ENCODE data around the gene USH2A. TPM values are rescaled to one million over a fixed set of nuclear protein-coding genes. Genes with fewer than 3 reads are reported as not detected.

USH2A gene
- polyA plus RNA-seq, 1 of the 3 experiments (the other 2 are of a cell fraction): under 0.01 TPM

DNA sequence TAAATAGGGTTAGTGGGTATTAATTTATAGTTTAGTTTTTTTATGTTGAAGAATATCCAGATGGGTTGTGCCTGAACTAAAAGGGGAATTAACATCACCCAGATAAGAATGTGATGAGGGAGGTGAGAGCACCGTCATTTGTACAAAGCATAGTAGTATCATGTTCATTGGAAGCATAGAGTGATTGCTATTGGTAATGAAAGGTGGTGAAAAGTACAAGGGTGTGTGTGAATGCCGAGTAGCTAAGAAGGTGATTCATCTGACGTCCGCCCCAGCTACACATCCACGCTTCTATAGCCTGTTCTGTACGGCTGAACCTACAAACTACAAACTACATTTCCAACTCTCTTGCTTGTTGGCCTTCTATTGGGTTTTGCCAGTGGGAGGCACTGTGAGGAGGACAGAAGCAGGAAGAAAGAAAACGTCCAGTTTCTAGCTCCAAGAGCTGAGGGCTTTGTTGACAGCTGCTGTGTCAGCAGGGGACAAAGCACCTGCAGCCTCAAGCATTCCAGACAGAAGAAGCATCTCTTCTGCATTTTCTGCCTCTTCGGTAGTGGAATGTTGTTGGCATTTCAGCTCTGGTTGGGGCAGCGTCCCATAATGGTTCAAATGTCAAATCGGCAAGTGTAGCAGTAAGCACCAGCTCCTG, 451.3 kb downstream of the USH2A start:
- H3K36me3 ChIP-seq (replicated peaks in 1 of 2; ENCODE audit: control insufficient read depth in 1 of 2, insufficient read depth in 2 of 2, low read length in 1 of 2): no peaks in the 10 kb centered on the region
- ChIA-PET POLR2A (no interaction called here), CTCF (interaction anchor here (1.3 kb wide), 1 partner anchor 778 kb away, joined by 3 read pairs; no protein-coding TSS in a partner anchor)
- no peak overlapping the region for H3K27ac ChIP-seq (ENCODE audit: low read depth in 2 of 2, low read length in 1 of 2)
- no peaks in the 10 kb centered on the region for H3K79me2 ChIP-seq (ENCODE audit: insufficient read depth)
- H3F3A ChIP-seq (replicated peaks; ENCODE audit: insufficient read depth): no peaks in the 10 kb centered on the region
- no peak overlapping the region for H3K4me3 ChIP-seq (ENCODE audit: low read depth in 2 of 2, low read length in 1 of 2)
- H3K9me3 ChIP-seq: no peaks in the 10 kb centered on the region
- no peaks in the 10 kb centered on the region for H3K9me2 ChIP-seq
- no peak for TF ChIP-seq MXI1 (IDR thresholded peaks at IDR 0.05; ENCODE audit: low read depth, low read length)
- TF ChIP-seq USF2 (IDR thresholded peaks at IDR 0.05; ENCODE audit: borderline replicate concordance, low read depth, low read length): no peak
- no peak for TF ChIP-seq TAF1 (IDR thresholded peaks at IDR 0.05; ENCODE audit: borderline replicate concordance, low read depth, low read length)
- no peak for TF ChIP-seq NRF1 (IDR thresholded peaks at IDR 0.05; ENCODE audit: low read depth, low read length)
- TF ChIP-seq, protein P1, sequence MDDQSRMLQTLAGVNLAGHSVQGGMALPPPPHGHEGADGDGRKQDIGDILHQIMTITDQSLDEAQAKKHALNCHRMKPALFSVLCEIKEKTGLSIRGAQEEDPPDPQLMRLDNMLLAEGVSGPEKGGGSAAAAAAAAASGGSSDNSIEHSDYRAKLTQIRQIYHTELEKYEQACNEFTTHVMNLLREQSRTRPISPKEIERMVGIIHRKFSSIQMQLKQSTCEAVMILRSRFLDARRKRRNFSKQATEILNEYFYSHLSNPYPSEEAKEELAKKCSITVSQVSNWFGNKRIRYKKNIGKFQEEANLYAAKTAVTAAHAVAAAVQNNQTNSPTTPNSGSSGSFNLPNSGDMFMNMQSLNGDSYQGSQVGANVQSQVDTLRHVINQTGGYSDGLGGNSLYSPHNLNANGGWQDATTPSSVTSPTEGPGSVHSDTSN (IDR thresholded peaks at IDR 0.05): no peak
- no peak for TF ChIP-seq IRF3 (IDR thresholded peaks at IDR 0.05; ENCODE audit: low read depth, low read length)
- TF ChIP-seq SMC3 (IDR thresholded peaks at IDR 0.05; ENCODE audit: low read depth, low read length): no peak
- no peak for TF ChIP-seq EP300 (IDR thresholded peaks at IDR 0.05; ENCODE audit: borderline replicate concordance in 1 of 2, low read depth in 1 of 2, low read length in 1 of 2)
- no peak for TF ChIP-seq CHD2 (IDR thresholded peaks at IDR 0.05; ENCODE audit: low read length, partially characterized antibody)
- TF ChIP-seq POLR2AphosphoS5 (IDR thresholded peaks at IDR 0.05; ENCODE audit: low read depth, low read length): no peak
- no peak for TF ChIP-seq CTCF (IDR thresholded peaks at IDR 0.05)
- no peak for TF ChIP-seq ZBTB33 (IDR thresholded peaks at IDR 0.05; ENCODE audit: borderline replicate concordance, low read depth)
- no peak for TF ChIP-seq RAD21 (IDR thresholded peaks at IDR 0.05; ENCODE audit: low read length)
- TF ChIP-seq EZH2phosphoT487 (IDR thresholded peaks at IDR 0.05; ENCODE audit: borderline replicate concordance, low read depth): no peak
- TF ChIP-seq FOSL2 (IDR thresholded peaks at IDR 0.05; ENCODE audit: borderline replicate concordance, low read depth): no peak
- TF ChIP-seq, protein P2, sequence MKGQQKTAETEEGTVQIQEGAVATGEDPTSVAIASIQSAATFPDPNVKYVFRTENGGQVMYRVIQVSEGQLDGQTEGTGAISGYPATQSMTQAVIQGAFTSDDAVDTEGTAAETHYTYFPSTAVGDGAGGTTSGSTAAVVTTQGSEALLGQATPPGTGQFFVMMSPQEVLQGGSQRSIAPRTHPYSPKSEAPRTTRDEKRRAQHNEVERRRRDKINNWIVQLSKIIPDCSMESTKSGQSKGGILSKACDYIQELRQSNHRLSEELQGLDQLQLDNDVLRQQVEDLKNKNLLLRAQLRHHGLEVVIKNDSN (IDR thresholded peaks at IDR 0.05; ENCODE audit: borderline replicate concordance, low read depth): no peak
- TF ChIP-seq, protein P3, sequence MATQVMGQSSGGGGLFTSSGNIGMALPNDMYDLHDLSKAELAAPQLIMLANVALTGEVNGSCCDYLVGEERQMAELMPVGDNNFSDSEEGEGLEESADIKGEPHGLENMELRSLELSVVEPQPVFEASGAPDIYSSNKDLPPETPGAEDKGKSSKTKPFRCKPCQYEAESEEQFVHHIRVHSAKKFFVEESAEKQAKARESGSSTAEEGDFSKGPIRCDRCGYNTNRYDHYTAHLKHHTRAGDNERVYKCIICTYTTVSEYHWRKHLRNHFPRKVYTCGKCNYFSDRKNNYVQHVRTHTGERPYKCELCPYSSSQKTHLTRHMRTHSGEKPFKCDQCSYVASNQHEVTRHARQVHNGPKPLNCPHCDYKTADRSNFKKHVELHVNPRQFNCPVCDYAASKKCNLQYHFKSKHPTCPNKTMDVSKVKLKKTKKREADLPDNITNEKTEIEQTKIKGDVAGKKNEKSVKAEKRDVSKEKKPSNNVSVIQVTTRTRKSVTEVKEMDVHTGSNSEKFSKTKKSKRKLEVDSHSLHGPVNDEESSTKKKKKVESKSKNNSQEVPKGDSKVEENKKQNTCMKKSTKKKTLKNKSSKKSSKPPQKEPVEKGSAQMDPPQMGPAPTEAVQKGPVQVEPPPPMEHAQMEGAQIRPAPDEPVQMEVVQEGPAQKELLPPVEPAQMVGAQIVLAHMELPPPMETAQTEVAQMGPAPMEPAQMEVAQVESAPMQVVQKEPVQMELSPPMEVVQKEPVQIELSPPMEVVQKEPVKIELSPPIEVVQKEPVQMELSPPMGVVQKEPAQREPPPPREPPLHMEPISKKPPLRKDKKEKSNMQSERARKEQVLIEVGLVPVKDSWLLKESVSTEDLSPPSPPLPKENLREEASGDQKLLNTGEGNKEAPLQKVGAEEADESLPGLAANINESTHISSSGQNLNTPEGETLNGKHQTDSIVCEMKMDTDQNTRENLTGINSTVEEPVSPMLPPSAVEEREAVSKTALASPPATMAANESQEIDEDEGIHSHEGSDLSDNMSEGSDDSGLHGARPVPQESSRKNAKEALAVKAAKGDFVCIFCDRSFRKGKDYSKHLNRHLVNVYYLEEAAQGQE (IDR thresholded peaks at IDR 0.05; ENCODE audit: low read depth, low read length): no peak
- no peak for TF ChIP-seq ELF1 (IDR thresholded peaks at IDR 0.05)
- no peak for TF ChIP-seq FOXJ3 (CRISPR knock-in tag; IDR thresholded peaks at IDR 0.05)
- TF ChIP-seq FOXM1 (IDR thresholded peaks at IDR 0.05; ENCODE audit: low read depth): no peak
- no peak overlapping the region for H3K4me2 ChIP-seq
- H3K4me1 ChIP-seq (ENCODE audit: control insufficient read depth in 1 of 2, insufficient read depth in 2 of 2, low read depth in 1 of 2, low read length in 1 of 2): peaks cover 0 to 2% of the 10 kb centered on the region in 2 experiments; a peak in 1 of 4 replicates
- H2AFZ ChIP-seq (ENCODE audit: low read depth): no peak overlapping the region
- H3K9ac ChIP-seq: no peak overlapping the region
- WGBS (ENCODE audit: low lambda C conversion rate): 60% methylated on average over 9 of the region's 10 CpGs
- H4K20me1 ChIP-seq (ENCODE audit: insufficient read depth): no peaks in the 10 kb centered on the region
- no peaks in the 10 kb centered on the region for H3K27me3 ChIP-seq (ENCODE audit: insufficient read depth)
- no peak for DNase-seq
